ENCODE measurements around the gene DENND6A.

The DENND6A gene

DNA sequence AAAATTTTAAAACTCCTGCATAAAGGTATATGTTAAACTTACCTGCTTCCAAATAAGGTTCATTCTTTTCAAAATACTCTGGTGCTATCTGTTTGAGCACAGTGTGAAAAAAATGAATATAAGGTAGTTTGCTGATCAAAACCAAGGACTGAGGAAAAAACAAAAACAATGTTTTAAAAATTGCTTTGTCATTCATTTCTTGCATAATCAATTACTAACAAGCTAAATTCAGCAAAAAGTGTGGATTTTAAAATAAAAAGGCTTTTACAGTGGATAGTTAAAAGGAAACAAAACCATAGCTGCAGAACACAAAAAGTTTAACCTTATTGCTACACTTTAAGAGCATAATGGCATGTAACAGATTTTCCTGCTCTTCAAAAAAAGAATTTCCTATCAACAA, 31.5 kb downstream of the DENND6A start:
- Histone ChIP-seq H2BK120ac (ENCODE audit: low read depth, low read length) (no peak overlapping the region), H3K79me1 (ENCODE audit: low read length) (no peaks in the 10 kb centered on the region), H2BK15ac (replicated peaks; ENCODE audit: low read depth) (no peak overlapping the region), H3K27ac (ENCODE audit: low read depth, low read length) (no peak overlapping the region), H3K4me3 (ENCODE audit: low read length) (no peak overlapping the region), H4K8ac (ENCODE audit: low read depth, low read length) (no peak overlapping the region), H3K4ac (ENCODE audit: low read depth, low read length) (no peak overlapping the region), H4K5ac (ENCODE audit: low read length) (no peak overlapping the region), H3K79me2 (ENCODE audit: control insufficient read depth, insufficient read depth, low read length) (no peaks in the 10 kb centered on the region), H3K27me3 (ENCODE audit: insufficient read depth, low read length, poor library complexity) (no peaks in the 10 kb centered on the region), H3K4me2 (ENCODE audit: low read length) (no peak overlapping the region), H3K36me3 (ENCODE audit: control insufficient read depth, insufficient read depth, low read length) (no peaks in the 10 kb centered on the region), H3K4me1 (ENCODE audit: control insufficient read depth, low read depth, low read length) (no peaks in the 10 kb centered on the region), H2BK5ac (ENCODE audit: low read length) (no peak overlapping the region), H3K56ac (ENCODE audit: low read length) (no peak overlapping the region), H2AK5ac (ENCODE audit: low read length) (no peak overlapping the region), H3K18ac (ENCODE audit: low read length) (no peak overlapping the region), H3K9ac (ENCODE audit: low read length) (no peak overlapping the region), H3K23ac (ENCODE audit: low read length) (no peak overlapping the region)
- DNase-seq: no peak

- H2BK120ac ChIP-seq (ENCODE audit: low read depth, low read length): no peak overlapping the region
- H3K36me3 ChIP-seq (ENCODE audit: control insufficient read depth, insufficient read depth, low read length): no peaks in the 10 kb centered on the region
- no peak overlapping the region for H3K9ac ChIP-seq (ENCODE audit: low read length)
Measured at GRCh38 chr3:57659806-57660439, 33.0 kb downstream of the DENND6A start.

DNA sequence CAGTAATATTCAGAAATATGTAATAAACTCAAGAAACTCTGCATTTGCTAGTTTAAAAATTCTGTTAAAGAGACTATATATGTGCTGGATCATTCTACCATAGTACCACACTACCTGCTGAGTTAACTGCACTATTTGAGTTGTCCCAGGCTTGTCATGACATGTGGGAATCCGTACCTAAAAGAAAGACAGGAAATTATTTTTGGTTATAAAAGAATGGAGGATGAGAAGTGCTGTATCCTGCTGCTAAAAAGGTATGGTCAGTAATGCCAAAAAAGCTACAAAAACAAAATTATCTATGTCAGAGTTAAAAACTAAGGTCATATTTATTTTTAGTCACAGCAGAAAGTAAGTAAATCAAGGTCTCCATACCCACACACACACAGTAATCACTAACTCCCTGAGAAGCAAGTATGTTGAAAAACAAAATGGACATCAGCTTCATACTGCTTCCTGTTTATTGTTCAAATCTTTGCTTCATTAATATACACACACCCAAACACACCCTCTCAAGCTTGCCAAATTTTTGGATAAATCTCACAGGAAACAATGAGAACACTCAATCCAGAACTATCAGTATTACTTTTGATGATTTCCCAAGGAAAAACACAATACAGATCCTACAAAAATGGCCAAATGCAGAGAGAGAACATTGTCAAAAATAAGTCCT, 33.7 kb downstream of the DENND6A start:
- no peak overlapping the region for H3K4ac ChIP-seq (ENCODE audit: low read depth, low read length)
- no peak overlapping the region for H3K56ac ChIP-seq (ENCODE audit: low read length)
- no peak overlapping the region for H2AK5ac ChIP-seq (ENCODE audit: low read length)
- no peak overlapping the region for H3K27ac ChIP-seq (ENCODE audit: low read depth, low read length)
- H3K18ac ChIP-seq (ENCODE audit: low read length): no peak overlapping the region
- no peak overlapping the region for H3K4me2 ChIP-seq (ENCODE audit: low read length)
- no peak overlapping the region for H2BK15ac ChIP-seq (replicated peaks; ENCODE audit: low read depth)
- H3K23ac ChIP-seq (ENCODE audit: low read length): no peak overlapping the region
- no peaks in the 10 kb centered on the region for H3K4me1 ChIP-seq (ENCODE audit: control insufficient read depth, low read depth, low read length)
- H3K79me2 ChIP-seq (ENCODE audit: control insufficient read depth, insufficient read depth, low read length): no peaks in the 10 kb centered on the region
- DNase-seq: no peak
- H3K36me3 ChIP-seq (ENCODE audit: control insufficient read depth, insufficient read depth, low read length): no peaks in the 10 kb centered on the region
- H3K4me3 ChIP-seq (ENCODE audit: low read length): no peak overlapping the region
- no peak overlapping the region for H2BK120ac ChIP-seq (ENCODE audit: low read depth, low read length)
- H4K5ac ChIP-seq (ENCODE audit: low read length): no peak overlapping the region
- no peaks in the 10 kb centered on the region for H3K79me1 ChIP-seq (ENCODE audit: low read length)
- no CpG with 5 or more reads among the region's 1 CpG for WGBS (ENCODE audit: extremely low coverage, insufficient coverage, low lambda C conversion rate)
- no peaks in the 10 kb centered on the region for H3K27me3 ChIP-seq (ENCODE audit: insufficient read depth, low read length, poor library complexity)
- H4K8ac ChIP-seq (ENCODE audit: low read depth, low read length): no peak overlapping the region
- H2BK5ac ChIP-seq (ENCODE audit: low read length): no peak overlapping the region
- no peak overlapping the region for H3K9ac ChIP-seq (ENCODE audit: low read length)

More at GRCh38 chr3:57659806-57660439, 33.0 kb downstream of the DENND6A start:
- Histone ChIP-seq H3K23ac (ENCODE audit: low read length) (no peak overlapping the region), H3K4me2 (ENCODE audit: low read length) (no peak overlapping the region), H3K27ac (ENCODE audit: low read depth, low read length) (no peak overlapping the region), H3K18ac (ENCODE audit: low read length) (no peak overlapping the region), H3K27me3 (ENCODE audit: insufficient read depth, low read length, poor library complexity) (no peaks in the 10 kb centered on the region), H3K4me1 (ENCODE audit: control insufficient read depth, low read depth, low read length) (no peaks in the 10 kb centered on the region), H3K79me1 (ENCODE audit: low read length) (no peaks in the 10 kb centered on the region), H3K4me3 (ENCODE audit: low read length) (no peak overlapping the region), H4K8ac (ENCODE audit: low read depth, low read length) (no peak overlapping the region), H2BK15ac (replicated peaks; ENCODE audit: low read depth) (no peak overlapping the region), H3K4ac (ENCODE audit: low read depth, low read length) (no peak overlapping the region), H2AK5ac (ENCODE audit: low read length) (no peak overlapping the region), H4K5ac (ENCODE audit: low read length) (no peak overlapping the region), H2BK5ac (ENCODE audit: low read length) (no peak overlapping the region), H3K79me2 (ENCODE audit: control insufficient read depth, insufficient read depth, low read length) (no peaks in the 10 kb centered on the region), H3K56ac (ENCODE audit: low read length) (no peak overlapping the region)
- no CpG with 5 or more reads among the region's 4 CpGs for WGBS (ENCODE audit: extremely low coverage, insufficient coverage, low lambda C conversion rate)
- DNase-seq: peak; percentile 41

DNA sequence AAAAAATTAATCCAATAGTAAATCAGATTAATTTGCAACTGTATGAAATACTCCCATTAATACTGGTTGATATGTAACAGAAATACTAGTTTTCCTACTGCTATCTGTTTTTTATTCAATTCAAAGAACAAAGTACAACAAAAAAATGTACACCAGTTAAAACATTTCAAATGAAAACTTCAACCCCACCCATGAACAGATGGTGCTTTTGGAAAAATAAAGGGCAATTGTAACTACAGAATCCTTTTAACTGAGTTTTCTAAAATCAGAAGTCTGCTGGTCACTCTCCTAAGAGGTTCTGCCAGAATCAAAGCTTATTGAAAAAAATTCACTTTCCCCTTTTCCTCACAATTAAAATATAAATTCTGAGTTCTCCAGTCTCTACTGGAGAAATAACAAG, 34.3 kb downstream of the DENND6A start:
- no peak overlapping the region for H3K27ac ChIP-seq (ENCODE audit: low read depth, low read length)
- H4K8ac ChIP-seq (ENCODE audit: low read depth, low read length): no peak overlapping the region
- no peak overlapping the region for H4K5ac ChIP-seq (ENCODE audit: low read length)
- H2BK120ac ChIP-seq (ENCODE audit: low read depth, low read length): no peak overlapping the region
- H3K4ac ChIP-seq (ENCODE audit: low read depth, low read length): no peak overlapping the region
- H2BK15ac ChIP-seq (replicated peaks; ENCODE audit: low read depth): no peak overlapping the region
- H3K9ac ChIP-seq (ENCODE audit: low read length): no peak overlapping the region
- no peaks in the 10 kb centered on the region for H3K79me2 ChIP-seq (ENCODE audit: control insufficient read depth, insufficient read depth, low read length)
- H3K4me3 ChIP-seq (ENCODE audit: low read length): no peak overlapping the region
- no peak overlapping the region for H2BK5ac ChIP-seq (ENCODE audit: low read length)
- DNase-seq: no peak
- H2AK5ac ChIP-seq (ENCODE audit: low read length): no peak overlapping the region
- no peak overlapping the region for H3K56ac ChIP-seq (ENCODE audit: low read length)
- H3K4me2 ChIP-seq (ENCODE audit: low read length): no peak overlapping the region
- H3K36me3 ChIP-seq (ENCODE audit: control insufficient read depth, insufficient read depth, low read length): no peaks in the 10 kb centered on the region
- H3K18ac ChIP-seq (ENCODE audit: low read length): no peak overlapping the region
- H3K27me3 ChIP-seq (ENCODE audit: insufficient read depth, low read length, poor library complexity): no peaks in the 10 kb centered on the region
- no peaks in the 10 kb centered on the region for H3K4me1 ChIP-seq (ENCODE audit: control insufficient read depth, low read depth, low read length)
- H3K79me1 ChIP-seq (ENCODE audit: low read length): no peaks in the 10 kb centered on the region
- no peak overlapping the region for H3K23ac ChIP-seq (ENCODE audit: low read length)

DNA sequence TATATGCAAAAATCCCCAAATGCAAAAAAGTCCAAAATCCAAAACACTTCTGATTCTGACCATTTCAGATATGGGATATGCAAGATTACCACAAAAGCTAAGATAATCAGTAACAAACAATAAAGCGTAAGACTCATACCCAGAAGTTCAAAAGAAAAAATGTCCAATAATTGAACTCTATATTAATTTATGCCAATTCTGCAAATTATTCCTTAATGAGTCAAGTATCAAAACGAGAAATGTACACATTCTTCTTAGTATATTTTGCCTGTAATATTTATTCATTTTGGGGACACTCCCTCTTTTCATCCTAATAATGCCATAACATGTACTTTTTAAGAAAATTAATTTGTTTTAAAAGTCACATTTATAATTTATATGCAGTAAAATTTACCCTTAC, 37.1 kb downstream of the DENND6A start:
- Histone ChIP-seq H2BK15ac (replicated peaks; ENCODE audit: low read depth) (no peak overlapping the region), H3K4me1 (ENCODE audit: control insufficient read depth, low read depth, low read length) (no peaks in the 10 kb centered on the region), H3K18ac (ENCODE audit: low read length) (no peak overlapping the region), H2BK5ac (ENCODE audit: low read length) (no peak overlapping the region), H3K27me3 (ENCODE audit: insufficient read depth, low read length, poor library complexity) (no peaks in the 10 kb centered on the region), H3K23ac (ENCODE audit: low read length) (no peak overlapping the region), H3K4me3 (ENCODE audit: low read length) (no peak overlapping the region), H4K8ac (ENCODE audit: low read depth, low read length) (no peak overlapping the region), H3K4me2 (ENCODE audit: low read length) (no peak overlapping the region), H3K36me3 (ENCODE audit: control insufficient read depth, insufficient read depth, low read length) (no peaks in the 10 kb centered on the region), H3K4ac (ENCODE audit: low read depth, low read length) (no peak overlapping the region), H3K27ac (ENCODE audit: low read depth, low read length) (no peak overlapping the region), H3K79me1 (ENCODE audit: low read length) (no peaks in the 10 kb centered on the region), H3K79me2 (ENCODE audit: control insufficient read depth, insufficient read depth, low read length) (no peaks in the 10 kb centered on the region), H3K9ac (ENCODE audit: low read length) (no peak overlapping the region), H2BK120ac (ENCODE audit: low read depth, low read length) (no peak overlapping the region), H4K5ac (ENCODE audit: low read length) (no peak overlapping the region), H2AK5ac (ENCODE audit: low read length) (no peak overlapping the region), H3K56ac (ENCODE audit: low read length) (no peak overlapping the region)
- DNase-seq: no peak
- WGBS (ENCODE audit: extremely low coverage, insufficient coverage, low lambda C conversion rate): no CpG with 5 or more reads among the region's 2 CpGs

GRCh38 chr3:57654267-57654666, 38.6 kb downstream of the DENND6A start:
- Histone ChIP-seq H3K23ac (ENCODE audit: low read length) (no peak overlapping the region), H3K9ac (ENCODE audit: low read length) (no peak overlapping the region), H2BK120ac (ENCODE audit: low read depth, low read length) (no peak overlapping the region), H3K4me1 (ENCODE audit: control insufficient read depth, low read depth, low read length) (no peaks in the 10 kb centered on the region), H3K27me3 (ENCODE audit: insufficient read depth, low read length, poor library complexity) (no peaks in the 10 kb centered on the region), H3K79me2 (ENCODE audit: control insufficient read depth, insufficient read depth, low read length) (no peaks in the 10 kb centered on the region), H4K5ac (ENCODE audit: low read length) (no peak overlapping the region), H2AK5ac (ENCODE audit: low read length) (no peak overlapping the region), H3K18ac (ENCODE audit: low read length) (no peak overlapping the region), H3K79me1 (ENCODE audit: low read length) (no peaks in the 10 kb centered on the region), H3K36me3 (ENCODE audit: control insufficient read depth, insufficient read depth, low read length) (no peaks in the 10 kb centered on the region), H2BK15ac (replicated peaks; ENCODE audit: low read depth) (no peak overlapping the region), H4K8ac (ENCODE audit: low read depth, low read length) (no peak overlapping the region), H3K27ac (ENCODE audit: low read depth, low read length) (no peak overlapping the region), H3K4ac (ENCODE audit: low read depth, low read length) (no peak overlapping the region), H3K4me2 (ENCODE audit: low read length) (no peak overlapping the region), H3K4me3 (ENCODE audit: low read length) (no peak overlapping the region), H3K56ac (ENCODE audit: low read length) (no peak overlapping the region), H2BK5ac (ENCODE audit: low read length) (no peak overlapping the region)
- no peak for DNase-seq
- no CpG with 5 or more reads among the region's 1 CpG for WGBS (ENCODE audit: extremely low coverage, insufficient coverage, low lambda C conversion rate)
